Smooth muscle cell (in vitro differentiated cells): ENCODE data around the gene NBPF10. TPM values are rescaled to one million over a fixed set of nuclear protein-coding genes. Genes with fewer than 3 reads are reported as not detected.
"Not testable (repeated sequence)": the region's sequence is repeated elsewhere in the genome, so short reads cannot be mapped to it uniquely, and the experiment has no call there.

Source experiments
- DNase-seq: peaks from one replicate; lab custom pipeline; 2025; ENCODE audit not compliant: unreplicated experiment; lab: John Stamatoyannopoulos, UW
- H2AFZ ChIP-seq: fragments of 200-600 bp; sonication (generic); 2 replicates; pipeline ENCODE4 v1.6.0; 2016; ENCODE audit warnings: antibody characterized with exemption, low read depth, mild to moderate bottlenecking
- H3F3A ChIP-seq: fragments of 200-600 bp; sonication (generic); 2 replicates; pipeline ENCODE4 v1.6.0; 2017; ENCODE audit warnings: antibody characterized with exemption, low read depth
- H3K27ac ChIP-seq: fragments of 200-600 bp; sonication (generic); 2 replicates; pipeline ENCODE4 v1.5.1; 2016; ENCODE audit warnings: low read depth, mild to moderate bottlenecking
- H3K27me3 ChIP-seq: fragments of 200-600 bp; sonication (generic); 2 replicates; pipeline ENCODE4 v1.6.1; 2016; ENCODE audit warnings: low read depth, mild to moderate bottlenecking
- H3K36me3 ChIP-seq: fragments of 200-600 bp; sonication (generic); 2 replicates; pipeline ENCODE4 v1.5.1; 2016; ENCODE audit warnings: low read depth
- H3K4me1 ChIP-seq: fragments of 200-600 bp; sonication (generic); 2 replicates; pipeline ENCODE4 v1.5.1; 2016; ENCODE audit warnings: low read depth
- H3K4me2 ChIP-seq: fragments of 200-600 bp; sonication (generic); 2 replicates; pipeline ENCODE4 v1.6.0; 2016; ENCODE audit warnings: mild to moderate bottlenecking
- H3K4me3 ChIP-seq: fragments of 200-600 bp; sonication (generic); 2 replicates; pipeline ENCODE4 v1.5.1; 2016; ENCODE audit warnings: mild to moderate bottlenecking
- H3K79me2 ChIP-seq: fragments of 200-600 bp; sonication (generic); 2 replicates; pipeline ENCODE4 v1.6.0; 2016; ENCODE audit warnings: low read depth, mild to moderate bottlenecking
- H3K9ac ChIP-seq: fragments of 200-600 bp; sonication (generic); 2 replicates; pipeline ENCODE4 v1.6.0; 2016; ENCODE audit warnings: low read depth
- H3K9me3 ChIP-seq: fragments of 200-600 bp; sonication (generic); replicated peaks from 2 replicates; pipeline ENCODE4 v1.5.1; 2016; ENCODE audit warnings: low read depth
- H4K20me1 ChIP-seq: fragments of 200-600 bp; sonication (generic); 2 replicates; pipeline ENCODE4 v1.6.0; 2016; ENCODE audit warnings: low read depth
- CTCF ChIP-seq: fragments of 200-600 bp; sonication (generic); IDR thresholded peaks from 2 replicates; pipeline ENCODE4 v1.5.1; 2017; ENCODE audit warnings: borderline replicate concordance, mild to moderate bottlenecking, antibody characterized with exemption; ENCODE audit not compliant: insufficient read depth, poor library complexity, severe bottlenecking
- WGBS: methylation state at CpG from one replicate; pipeline ENCODE4 v1.1.7; 2016; ENCODE audit warnings: low lambda C conversion rate; 5-methylcytosine and 5-hydroxymethylcytosine counted together
- polyA plus RNA-seq: library from polyadenylated mRNA; unstranded; fragments of >200 nt; fragmentation: Nextera tagmentation; extraction: Ambion mirVana; gene quantifications from 2 replicates; pipeline ENCODE4 v1.2.1, GENCODE V29; 2016
- total RNA-seq: library from RNA; depleted of rRNA; stranded (reverse); fragments of >200 nt; gene quantifications from 2 replicates; pipeline ENCODE4 v1.2.3, GENCODE V29; 2014

Gene NBPF10
- total RNA-seq (1.4 and 1.7 TPM in 2 replicates), polyA plus RNA-seq (1.0 and 1.5 TPM in 2 replicates)

GRCh38 chr1:146144465-146144864 lies at the start of gene NBPF10:
NBPF10 (minus strand) TSS chr1:146144804; CDS start chr1:146144769, 35 bp downstream.
- not testable (repeated sequence) for H3K9me3 ChIP-seq, H3F3A ChIP-seq, H3K27me3 ChIP-seq, H3K27ac ChIP-seq, H4K20me1 ChIP-seq, H3K79me2 ChIP-seq, H2AFZ ChIP-seq, H3K4me2 ChIP-seq, H3K36me3 ChIP-seq, H3K4me1 ChIP-seq, H3K9ac ChIP-seq, H3K4me3 ChIP-seq, DNase-seq
- peak; percentile 30 for TF ChIP-seq CTCF
- no CpG with 5 or more reads among the region's 7 CpGs for WGBS

- H3K79me2 ChIP-seq, H3K36me3 ChIP-seq, DNase-seq, H3F3A ChIP-seq, H3K9ac ChIP-seq, H4K20me1 ChIP-seq, H3K4me1 ChIP-seq, H3K9me3 ChIP-seq, H2AFZ ChIP-seq, H3K27me3 ChIP-seq: not testable (repeated sequence)
- Histone ChIP-seq H3K4me2 (peak overlapping the region; percentile 81), H3K27ac (peak overlapping the region; percentile 84), H3K4me3 (peak overlapping the region; percentile 25)
- WGBS = 21% methylated on average over 2 of the region's 5 CpGs
These were observed 29.9 kb upstream of the NBPF10 start for GRCh38 chr1:146174531-146174930.

GRCh38 chr1:146167740-146168139 lies 23.1 kb upstream of the NBPF10 start:
- H3K4me1 ChIP-seq, H3K9me3 ChIP-seq, H3K27ac ChIP-seq, H4K20me1 ChIP-seq, H2AFZ ChIP-seq, H3K79me2 ChIP-seq, H3F3A ChIP-seq, H3K4me2 ChIP-seq, H3K4me3 ChIP-seq, H3K36me3 ChIP-seq, H3K9ac ChIP-seq, DNase-seq, H3K27me3 ChIP-seq: not testable (repeated sequence)
- WGBS = no CpG with 5 or more reads among the region's 1 CpG

GRCh38 chr1:146167273-146167672 lies 22.7 kb upstream of the NBPF10 start:
- not testable (repeated sequence) for H3K36me3 ChIP-seq, H3K9me3 ChIP-seq, H3K27me3 ChIP-seq, H3K4me3 ChIP-seq, H4K20me1 ChIP-seq, H3K4me1 ChIP-seq, DNase-seq, H2AFZ ChIP-seq, H3K4me2 ChIP-seq, H3K79me2 ChIP-seq, H3K9ac ChIP-seq, H3F3A ChIP-seq, H3K27ac ChIP-seq
- WGBS = no CpG with 5 or more reads among the region's 1 CpG

Other genes starting within 250 kb of the NBPF10 start
- gene ITGA10, start 234.8 kb downstream of the NBPF10 start, total RNA-seq = 0.27 and 0.40 TPM in 2 replicates
- 0.14 and 0.45 TPM in 2 replicates for gene ITGA10, start 234.8 kb downstream of the NBPF10 start, polyA plus RNA-seq
- gene PEX11B, start 226.1 kb downstream of the NBPF10 start, total RNA-seq = 22.8 and 34.3 TPM in 2 replicates
- gene PEX11B, start 226.1 kb downstream of the NBPF10 start, polyA plus RNA-seq = 23.6 and 28.5 TPM in 2 replicates
- 143 and 144 TPM in 2 replicates for gene RBM8A, start 217.3 kb downstream of the NBPF10 start, total RNA-seq
- gene RBM8A, start 217.3 kb downstream of the NBPF10 start, polyA plus RNA-seq = 195 and 211 TPM in 2 replicates
- gene LIX1L, start 186.8 kb downstream of the NBPF10 start, total RNA-seq = 23.2 and 32.7 TPM in 2 replicates
- 26.2 and 31.1 TPM in 2 replicates for gene LIX1L, start 186.8 kb downstream of the NBPF10 start, polyA plus RNA-seq
- gene ANKRD34A, start 180.2 kb downstream of the NBPF10 start, total RNA-seq = 0.36 and 0.49 TPM in 2 replicates
- 1.3 and 2.4 TPM in 2 replicates for gene ANKRD34A, start 180.2 kb downstream of the NBPF10 start, polyA plus RNA-seq
- gene POLR3GL, start 180.1 kb downstream of the NBPF10 start, total RNA-seq = 17.7 and 22.2 TPM in 2 replicates
- 26.4 and 33.6 TPM in 2 replicates for gene POLR3GL, start 180.1 kb downstream of the NBPF10 start, polyA plus RNA-seq
- 365 and 384 TPM in 2 replicates for gene TXNIP, start 148.2 kb downstream of the NBPF10 start, total RNA-seq
- 197 and 206 TPM in 2 replicates for gene TXNIP, start 148.2 kb downstream of the NBPF10 start, polyA plus RNA-seq
- gene HJV, start 123.1 kb downstream of the NBPF10 start, total RNA-seq = not detected in 2 replicates
- gene HJV, start 123.1 kb downstream of the NBPF10 start, polyA plus RNA-seq = not detected in 2 replicates
- gene NOTCH2NLA, start 84.2 kb upstream of the NBPF10 start, total RNA-seq = 27.9 and 30.7 TPM in 2 replicates
- gene NOTCH2NLA, start 84.2 kb upstream of the NBPF10 start, polyA plus RNA-seq = 26.1 and 36.3 TPM in 2 replicates